Activated B cell treated with CpG ODN at 0.5 μM for 24 hours (primary cell): ENCODE data around the gene ANKRD44. TPM values are rescaled to one million over a fixed set of nuclear protein-coding genes. Genes with fewer than 3 reads are reported as not detected.

Source experiments
- ATAC-seq: fragments of 200-7000 bp; cut with Tn5 transposase; one replicate; pipeline ENCODE4 v1.10.0; 2021; ENCODE audit warnings: low read depth, mild to moderate bottlenecking, moderate library complexity
- CTCF ChIA-PET: fragments of 350-600 bp; sonication (Branson Sonifier 250); formaldehyde crosslinking; loops from one replicate; lab custom pipeline; 2021; ENCODE audit warnings: antibody characterized with exemption; lab: Charles Lee
- POLR2A ChIA-PET: fragments of 350-600 bp; sonication (Branson Sonifier 250); formaldehyde crosslinking; loops from one replicate; lab custom pipeline; 2021; ENCODE audit warnings: antibody characterized with exemption; lab: Charles Lee
- DNase-seq: peaks from one replicate; pipeline ENCODE4 v3.0.0; 2022
- H3K27ac Mint-ChIP-seq: one replicate; pipeline ENCODE4 v1.8.0; 2020; ENCODE audit warnings: mixed read lengths
- H3K27me3 Mint-ChIP-seq: one replicate; pipeline ENCODE4 v1.8.0; 2021; ENCODE audit warnings: mixed read lengths
- H3K36me3 Mint-ChIP-seq: one replicate; pipeline ENCODE4 v1.8.0; 2021; ENCODE audit warnings: low read depth, mixed read lengths
- H3K4me1 Mint-ChIP-seq: one replicate; pipeline ENCODE4 v1.8.0; 2021; ENCODE audit warnings: mixed read lengths
- H3K4me3 Mint-ChIP-seq: one replicate; pipeline ENCODE4 v1.8.0; 2020; ENCODE audit warnings: mild to moderate bottlenecking, mixed read lengths
- H3K9me3 Mint-ChIP-seq: one replicate; pipeline ENCODE4 v1.8.0; 2020; ENCODE audit warnings: mixed read lengths
- intact Hi-C: fragments of 100-400 bp; cut with micrococcal nuclease; formaldehyde crosslinking; loops from one replicate; pipeline ENCODE4 v1.15.1; 2024
- total RNA-seq: library from RNA; stranded (reverse); gene quantifications from 2 replicates; pipeline ENCODE4 v1.2.3, GENCODE V29; 2022
- TF ChIP-seq, protein P1 (sequence below): fragments of 200-600 bp; IDR thresholded peaks from one replicate; pipeline ENCODE4 v1.8.0; 2022; ENCODE audit warnings: antibody characterized with exemption, mild to moderate bottlenecking

The ANKRD44 gene
- total RNA-seq, 1 donor from 2014 or later = 185 TPM

DNA sequence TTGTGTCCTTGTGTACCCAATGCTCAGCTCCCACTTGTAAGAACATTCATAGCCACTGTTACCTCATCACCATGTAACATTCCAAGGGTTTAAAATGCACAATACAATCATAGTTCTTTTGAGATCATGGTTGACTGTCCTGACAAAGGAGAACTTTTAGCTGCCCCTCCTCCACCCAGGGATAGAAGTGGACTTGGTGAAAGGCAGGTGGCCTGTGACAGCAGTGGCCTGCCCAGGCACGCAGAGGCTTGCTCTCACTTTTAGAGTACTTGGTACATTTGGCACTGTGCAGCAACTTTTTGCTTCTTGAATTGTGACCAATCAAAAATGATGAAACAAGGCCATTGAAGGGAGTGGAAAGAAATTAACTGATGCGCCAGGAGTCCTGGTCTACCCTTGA lies 108.7 kb downstream of the ANKRD44 start:
- DNase-seq (no peak), ATAC-seq (no peak)
- Mint-ChIP-seq H3K4me3 (no peak overlapping the region), H3K36me3 (peaks cover 38% of the 10 kb centered on the region), H3K9me3 (no peaks in the 10 kb centered on the region), H3K27me3 (no peaks in the 10 kb centered on the region), H3K27ac (peak overlapping the region; percentile 82), H3K4me1 (peaks cover 91% of the 10 kb centered on the region)
- intact Hi-C loops = loop anchor here (10.0 kb wide), 1 partner anchor 957 kb away; no protein-coding TSS in a partner anchor
- CTCF ChIA-PET = interaction anchor here (1.2 kb wide), 1 partner anchor 106 kb away, joined by 3 read pairs; no protein-coding TSS in a partner anchor
- POLR2A ChIA-PET = interaction anchor here (2.0 to 4.7 kb wide), 2 partner anchors 104 to 107 kb away, joined by 7 to 62 read pairs; partner anchors contain the start of gene ANKRD44
- TF ChIP-seq, protein P1, sequence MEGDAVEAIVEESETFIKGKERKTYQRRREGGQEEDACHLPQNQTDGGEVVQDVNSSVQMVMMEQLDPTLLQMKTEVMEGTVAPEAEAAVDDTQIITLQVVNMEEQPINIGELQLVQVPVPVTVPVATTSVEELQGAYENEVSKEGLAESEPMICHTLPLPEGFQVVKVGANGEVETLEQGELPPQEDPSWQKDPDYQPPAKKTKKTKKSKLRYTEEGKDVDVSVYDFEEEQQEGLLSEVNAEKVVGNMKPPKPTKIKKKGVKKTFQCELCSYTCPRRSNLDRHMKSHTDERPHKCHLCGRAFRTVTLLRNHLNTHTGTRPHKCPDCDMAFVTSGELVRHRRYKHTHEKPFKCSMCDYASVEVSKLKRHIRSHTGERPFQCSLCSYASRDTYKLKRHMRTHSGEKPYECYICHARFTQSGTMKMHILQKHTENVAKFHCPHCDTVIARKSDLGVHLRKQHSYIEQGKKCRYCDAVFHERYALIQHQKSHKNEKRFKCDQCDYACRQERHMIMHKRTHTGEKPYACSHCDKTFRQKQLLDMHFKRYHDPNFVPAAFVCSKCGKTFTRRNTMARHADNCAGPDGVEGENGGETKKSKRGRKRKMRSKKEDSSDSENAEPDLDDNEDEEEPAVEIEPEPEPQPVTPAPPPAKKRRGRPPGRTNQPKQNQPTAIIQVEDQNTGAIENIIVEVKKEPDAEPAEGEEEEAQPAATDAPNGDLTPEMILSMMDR = no peak

DNA sequence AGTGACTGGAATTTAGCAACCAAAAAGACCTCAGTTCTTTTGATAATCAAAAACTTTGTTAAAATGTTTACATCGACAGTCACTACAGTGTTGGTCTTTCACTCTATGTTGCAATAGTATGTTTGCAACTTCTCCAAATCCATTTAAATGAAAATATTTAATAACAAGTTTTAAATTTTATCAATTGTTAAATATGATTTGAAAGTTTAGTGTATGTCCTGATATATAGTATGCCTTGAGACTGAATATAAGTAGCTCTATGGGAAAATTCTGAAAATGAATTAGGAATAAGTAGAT lies 109.9 kb downstream of the ANKRD44 start:
- Mint-ChIP-seq H3K27ac (peak overlapping the region; percentile 96), H3K4me1 (peaks cover 91% of the 10 kb centered on the region), H3K36me3 (peaks cover 36% of the 10 kb centered on the region), H3K9me3 (no peaks in the 10 kb centered on the region), H3K4me3 (peak overlapping the region; percentile 25), H3K27me3 (no peaks in the 10 kb centered on the region)
- intact Hi-C loops = loop anchor here (10.0 kb wide), 1 partner anchor 956 kb away; no protein-coding TSS in a partner anchor
- ATAC-seq (no peak), DNase-seq (no peak)
- TF ChIP-seq, protein P1 = no peak
- ChIA-PET POLR2A (interaction anchor here (0.6 to 8.2 kb wide), 5 partner anchors 9 to 175 kb away, joined by 3 to 134 read pairs (median 6); partner anchors contain the start of gene ANKRD44), CTCF (interaction anchor here (1.2 to 2.8 kb wide), 2 partner anchors 9 to 107 kb away, joined by 3 to 9 read pairs; no protein-coding TSS in a partner anchor)

DNA sequence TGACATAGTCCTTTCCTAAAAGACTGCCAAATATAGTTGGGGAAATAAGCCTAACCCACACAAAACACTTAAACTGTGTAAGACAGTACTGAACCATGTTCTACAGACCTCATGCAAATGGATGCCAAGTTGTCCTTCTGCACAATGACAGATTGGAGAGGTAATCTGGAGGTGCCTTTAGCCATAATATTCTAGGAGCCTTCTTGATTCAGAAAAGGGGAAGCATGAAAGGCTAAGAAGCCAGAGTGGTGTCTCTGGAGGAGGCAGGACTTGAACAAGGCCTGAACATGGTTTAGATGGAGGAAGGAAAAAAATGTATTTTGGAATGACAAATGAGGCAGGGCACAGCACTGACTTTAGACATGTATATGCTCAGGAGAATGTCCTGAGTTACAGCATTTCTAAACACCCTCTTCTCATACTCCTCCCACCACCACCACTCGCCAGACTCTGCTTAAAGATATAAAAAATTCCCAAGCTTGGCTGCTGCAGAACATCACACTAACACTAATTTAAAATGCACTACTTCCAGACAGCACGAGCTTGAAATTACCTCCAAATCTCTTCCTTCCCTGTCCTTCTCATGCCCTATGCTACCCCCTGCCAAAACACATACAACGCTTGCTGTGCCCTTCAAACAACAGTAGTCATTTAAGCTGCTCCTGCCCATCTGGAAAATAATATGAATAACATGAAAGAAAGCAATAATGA lies 110.4 kb downstream of the ANKRD44 start:
- Mint-ChIP-seq H3K27ac (peak overlapping the region; percentile 96), H3K4me1 (peaks cover 91% of the 10 kb centered on the region), H3K9me3 (no peaks in the 10 kb centered on the region), H3K4me3 (peak overlapping the region; percentile 25), H3K27me3 (no peaks in the 10 kb centered on the region), H3K36me3 (peaks cover 33% of the 10 kb centered on the region)
- intact Hi-C loops = loop anchor here (10.0 kb wide), 1 partner anchor 955 kb away; no protein-coding TSS in a partner anchor
- DNase-seq (no peak), ATAC-seq (no peak)
- ChIA-PET POLR2A (interaction anchor here (0.6 to 8.2 kb wide), 7 partner anchors 10 to 175 kb away, joined by 3 to 134 read pairs (median 7); partner anchors contain the start of gene ANKRD44), CTCF (interaction anchor here (1.1 to 7.0 kb wide), 3 partner anchors 9 to 108 kb away, joined by 3 to 75 read pairs (median 9); partner anchors contain the start of gene ANKRD44)
- TF ChIP-seq, protein P1 = no peak

DNA sequence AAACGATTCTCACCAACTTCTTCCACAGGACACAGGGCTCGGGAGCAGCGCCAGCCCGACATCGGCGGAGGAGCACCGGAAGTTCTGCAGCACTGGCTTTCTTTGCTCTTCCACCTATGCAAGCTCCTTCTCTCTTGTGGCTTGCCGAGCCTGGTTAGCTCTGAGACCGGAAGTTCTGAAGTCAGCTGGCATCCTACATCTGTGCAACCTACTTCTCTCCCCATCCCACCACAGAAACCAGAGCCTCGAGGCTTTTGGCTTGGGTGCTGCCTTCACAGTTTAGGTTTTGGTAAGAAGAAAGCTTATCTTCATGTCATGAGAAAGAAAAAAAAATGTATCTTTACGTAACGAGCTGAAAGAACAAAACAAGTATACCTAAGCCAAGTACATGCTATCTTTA lies 111.7 kb downstream of the ANKRD44 start:
- TF ChIP-seq, protein P1 = no peak
- peaks cover 83% of the 10 kb centered on the region for H3K4me1 Mint-ChIP-seq
- peak overlapping the region; percentile 96 for H3K27ac Mint-ChIP-seq
- DNase-seq (peak; percentile 56), ATAC-seq (peak; percentile 94)
- H3K4me3 Mint-ChIP-seq = peak overlapping the region; percentile 88
- ChIA-PET CTCF (interaction anchor here (1.1 to 7.0 kb wide), 11 partner anchors 8 to 109 kb away, joined by 3 to 75 read pairs (median 4); partner anchors contain the start of gene ANKRD44), POLR2A (interaction anchor here (0.5 to 8.2 kb wide), 18 partner anchors 9 to 956 kb away, joined by 3 to 134 read pairs (median 5); partner anchors contain the start of gene ANKRD44)
- intact Hi-C loops = loop anchor here (1.0 to 10.0 kb wide), 6 partner anchors 10 to 404 kb away; partner anchors contain the start of genes GTF3C3 and SF3B1
- H3K9me3 Mint-ChIP-seq = no peaks in the 10 kb centered on the region
- peaks cover 23% of the 10 kb centered on the region for H3K36me3 Mint-ChIP-seq
- H3K27me3 Mint-ChIP-seq = no peaks in the 10 kb centered on the region
